ENCODE results near the gene ZNF341. TPM values are rescaled to one million over a fixed set of nuclear protein-coding genes. Genes with fewer than 3 reads are reported as not detected.
"Not testable (repeated sequence)": the region's sequence is repeated elsewhere in the genome, so short reads cannot be mapped to it uniquely, and the experiment has no call there.

ZNF341 gene
- total RNA-seq, 2 experiments from 2014 or later: 6.5 to 7.4 TPM

DNA sequence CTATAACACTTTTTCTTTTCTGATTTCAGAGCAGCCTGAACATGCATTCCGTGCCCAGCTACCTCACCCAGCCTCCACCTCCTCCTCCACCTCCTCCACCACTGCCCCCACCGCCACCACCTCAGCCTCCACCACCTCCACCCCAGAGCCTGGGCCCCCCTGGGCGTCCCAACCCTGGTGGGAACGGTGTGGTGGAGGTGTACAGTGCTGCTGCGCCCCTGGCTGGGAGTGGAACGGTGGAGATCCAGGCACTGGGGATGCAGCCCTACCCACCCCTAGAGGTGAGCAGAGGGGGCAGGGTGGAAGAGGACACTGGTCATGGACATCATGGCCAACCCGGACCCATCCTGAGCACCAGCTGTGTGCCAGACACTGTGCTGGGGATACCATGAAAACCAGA lies 21.3 kb downstream of the ZNF341 start:
- Mint-ChIP-seq H3K4me3 (no peak overlapping the region), H3K27me3 (no peaks in the 10 kb centered on the region), H3K4me1 (peaks cover 13% of the 10 kb centered on the region), H3K27ac (no peak overlapping the region), H3K9me3 (ENCODE audit: low read depth) (peaks cover 2% of the 10 kb centered on the region), H3K36me3 (peaks cover 36% of the 10 kb centered on the region)
- ATAC-seq (no peak), DNase-seq (no peak)
- CTCF ChIA-PET: interaction anchor here (0.8 to 1.2 kb wide), 2 partner anchors 20 to 162 kb away, joined by 3 to 7 read pairs; no protein-coding TSS in a partner anchor

DNA sequence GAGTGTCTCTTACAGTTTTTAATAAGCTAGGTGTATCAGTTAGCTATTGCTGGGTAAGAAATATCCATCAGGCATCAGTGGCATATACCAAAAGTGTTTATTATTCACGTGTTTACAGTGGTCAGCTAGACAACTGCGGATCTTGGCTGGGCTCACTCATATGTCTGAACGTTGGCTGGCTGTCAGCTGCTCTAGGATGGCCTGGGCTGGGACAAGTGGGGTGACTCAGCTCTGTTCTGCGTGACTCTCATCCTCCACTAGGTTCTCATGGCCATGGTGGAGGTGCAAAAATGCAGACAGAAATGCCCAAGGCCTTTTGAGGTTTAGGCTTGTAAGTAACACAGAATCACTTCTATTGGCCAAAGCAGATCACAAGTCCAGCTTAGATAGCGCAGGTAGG lies 22.0 kb downstream of the ZNF341 start:
- ATAC-seq (no peak), DNase-seq (no peak)
- Mint-ChIP-seq H3K36me3 (peaks cover 40% of the 10 kb centered on the region), H3K4me3 (no peak overlapping the region), H3K27ac (no peak overlapping the region), H3K4me1 (peaks cover 10% of the 10 kb centered on the region), H3K27me3 (no peaks in the 10 kb centered on the region), H3K9me3 (ENCODE audit: low read depth) (peaks cover 2% of the 10 kb centered on the region)
- CTCF ChIA-PET: interaction anchor here (0.8 to 1.2 kb wide), 2 partner anchors 21 to 162 kb away, joined by 3 to 7 read pairs; no protein-coding TSS in a partner anchor

DNA sequence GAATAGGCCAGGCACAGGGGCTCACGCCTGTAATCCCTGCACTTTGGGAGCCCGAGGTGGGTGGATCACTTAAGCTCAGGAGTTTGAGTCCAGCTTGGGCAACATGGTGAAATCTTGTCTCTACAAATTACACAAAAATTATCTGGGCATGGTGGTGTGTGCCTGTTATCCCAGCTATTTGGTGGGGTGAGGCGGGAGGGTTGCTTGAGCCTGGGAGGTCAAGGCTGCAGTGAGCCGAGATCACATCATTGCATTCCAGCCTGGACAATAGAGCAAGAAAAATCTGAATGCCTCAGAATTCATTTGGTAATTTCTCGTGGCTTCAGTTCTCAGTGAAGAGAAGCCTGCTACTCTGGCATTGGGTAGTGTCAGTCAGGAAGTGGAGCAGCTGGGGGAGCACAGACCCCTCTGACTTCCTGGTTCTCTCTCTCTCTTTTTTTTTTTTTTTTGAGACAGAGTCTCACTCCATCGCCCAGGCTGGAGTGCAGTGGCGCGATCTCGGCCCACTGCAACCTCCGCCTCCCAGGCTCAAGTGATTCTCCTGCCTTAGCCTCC lies 24.2 kb downstream of the ZNF341 start:
- Mint-ChIP-seq H3K4me1 (peaks cover 10% of the 10 kb centered on the region), H3K36me3 (peaks cover 40% of the 10 kb centered on the region), H3K27ac (peak overlapping the region; percentile 62)
- ATAC-seq: peak; percentile 63
- CTCF ChIA-PET: interaction anchor here (1.6 kb wide), 2 partner anchors 15 to 88 kb away, joined by 3 to 4 read pairs; no protein-coding TSS in a partner anchor
- H3K9me3 Mint-ChIP-seq (ENCODE audit: low read depth); H3K4me3 Mint-ChIP-seq; DNase-seq; H3K27me3 Mint-ChIP-seq: not testable (repeated sequence)

DNA sequence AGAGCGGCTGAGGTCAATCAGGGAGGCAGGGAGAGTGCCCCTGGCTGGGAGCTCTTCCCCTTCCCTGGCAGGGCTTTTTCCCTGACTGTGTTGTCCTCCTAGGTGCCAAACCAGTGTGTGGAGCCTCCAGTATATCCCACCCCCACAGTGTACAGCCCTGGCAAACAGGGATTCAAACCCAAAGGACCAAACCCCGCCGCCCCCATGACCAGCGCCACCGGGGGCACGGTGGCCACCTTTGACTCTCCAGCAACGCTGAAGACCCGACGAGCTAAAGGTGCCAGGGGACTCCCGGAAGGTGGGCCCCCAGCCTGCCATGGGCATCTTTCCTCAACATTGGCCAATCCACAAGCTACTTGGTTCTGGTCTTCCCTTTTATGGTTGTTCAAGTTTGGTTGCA lies 25.2 kb downstream of the ZNF341 start:
- Mint-ChIP-seq H3K27me3 (no peaks in the 10 kb centered on the region), H3K9me3 (ENCODE audit: low read depth) (peaks cover 2% of the 10 kb centered on the region), H3K27ac (no peak overlapping the region), H3K4me3 (no peak overlapping the region), H3K36me3 (peaks cover 43% of the 10 kb centered on the region), H3K4me1 (peaks cover 10% of the 10 kb centered on the region)
- ATAC-seq (no peak), DNase-seq (no peak)
- CTCF ChIA-PET: interaction anchor here (1.5 to 1.6 kb wide), 2 partner anchors 35 to 89 kb away, joined by 3 to 6 read pairs; no protein-coding TSS in a partner anchor

DNA sequence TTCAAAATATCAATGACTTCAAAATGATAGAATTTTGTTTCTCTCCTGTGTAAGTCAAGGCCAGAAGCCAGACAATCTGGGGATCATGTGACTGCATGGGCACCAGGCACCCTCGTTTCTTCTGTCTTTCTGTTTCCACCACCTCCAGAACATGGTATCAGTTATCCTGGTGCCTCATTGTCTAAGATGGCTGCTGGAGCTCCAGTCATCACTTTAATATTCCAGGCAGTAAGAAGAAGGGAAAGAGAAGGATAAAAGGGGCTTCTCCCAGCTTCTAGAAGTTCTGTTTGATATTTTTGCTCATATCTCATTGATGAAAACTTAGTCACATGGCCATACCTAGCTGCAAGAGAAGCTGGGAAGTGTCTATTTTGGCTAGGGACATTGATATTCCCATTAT lies 25.7 kb downstream of the ZNF341 start:
- CTCF ChIA-PET: interaction anchor here (1.5 to 1.6 kb wide), 2 partner anchors 35 to 89 kb away, joined by 3 to 6 read pairs; no protein-coding TSS in a partner anchor
- H3K4me1 Mint-ChIP-seq: peaks cover 10% of the 10 kb centered on the region
- no peaks in the 10 kb centered on the region for H3K27me3 Mint-ChIP-seq
- peaks cover 2% of the 10 kb centered on the region for H3K9me3 Mint-ChIP-seq (ENCODE audit: low read depth)
- ATAC-seq (no peak), DNase-seq (no peak)
- H3K27ac Mint-ChIP-seq: no peak overlapping the region
- H3K36me3 Mint-ChIP-seq: peaks cover 41% of the 10 kb centered on the region
- H3K4me3 Mint-ChIP-seq: no peak overlapping the region

DNA sequence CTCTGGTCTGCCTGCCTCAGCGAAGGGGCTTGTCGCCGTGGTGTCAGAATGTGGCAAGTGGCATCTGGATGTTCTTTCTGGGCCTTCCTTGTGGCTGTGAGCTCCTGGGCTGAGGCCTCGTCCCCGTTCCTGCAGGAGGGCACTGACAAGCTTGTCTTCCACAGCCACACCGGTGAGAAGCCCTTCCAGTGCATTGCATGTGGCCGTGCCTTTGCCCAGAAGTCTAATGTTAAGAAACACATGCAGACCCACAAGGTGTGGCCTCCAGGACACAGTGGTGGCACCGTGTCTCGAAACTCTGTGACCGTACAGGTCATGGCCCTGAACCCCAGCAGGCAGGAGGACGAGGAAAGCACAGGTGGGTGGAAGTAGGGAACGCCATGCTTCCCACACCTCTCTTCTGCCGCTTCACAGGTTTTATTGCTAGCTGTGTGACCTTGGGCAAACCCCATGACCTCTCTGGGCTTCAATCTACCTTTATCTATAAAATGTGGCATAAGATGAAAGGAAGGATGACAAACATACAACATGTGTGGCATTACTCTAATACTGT lies 30.0 kb downstream of the ZNF341 start:
- ATAC-seq: no peak

DNA sequence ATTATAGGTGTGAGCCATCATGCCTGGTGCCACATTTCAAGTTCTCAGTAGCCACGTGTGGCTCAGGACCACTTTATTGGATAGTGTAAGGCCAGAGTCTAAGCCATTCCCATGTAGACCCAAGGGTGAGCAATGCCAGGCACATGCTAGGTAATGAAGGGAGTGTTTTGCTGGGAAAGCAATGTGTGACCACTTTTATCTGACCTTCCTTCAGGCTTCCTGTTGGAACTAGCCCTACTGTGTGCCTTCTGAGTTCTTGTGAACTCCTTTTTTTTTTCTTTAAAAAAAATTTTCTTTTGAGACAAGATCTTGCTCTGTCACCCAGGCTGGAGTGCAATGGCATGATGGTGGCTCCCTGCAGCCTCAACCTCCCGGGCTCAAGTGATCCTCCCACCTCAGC lies 33.3 kb downstream of the ZNF341 start:
- no peak overlapping the region for H3K4me3 Mint-ChIP-seq
- H3K36me3 Mint-ChIP-seq: peaks cover 18% of the 10 kb centered on the region
- ATAC-seq: no peak
- DNase-seq: no peak
- CTCF ChIA-PET: no interaction called here
- no peaks in the 10 kb centered on the region for H3K27me3 Mint-ChIP-seq
- no peaks in the 10 kb centered on the region for H3K9me3 Mint-ChIP-seq (ENCODE audit: low read depth)
- no peak overlapping the region for H3K27ac Mint-ChIP-seq
- peaks cover 8% of the 10 kb centered on the region for H3K4me1 Mint-ChIP-seq

More for the DNA sequence above, 30.0 kb downstream of the ZNF341 start:
- CTCF ChIA-PET: no interaction called here
- DNase-seq: no peak
- Mint-ChIP-seq H3K27me3 (no peaks in the 10 kb centered on the region), H3K4me1 (no peaks in the 10 kb centered on the region), H3K36me3 (peaks cover 23% of the 10 kb centered on the region), H3K4me3 (no peak overlapping the region), H3K27ac (no peak overlapping the region), H3K9me3 (ENCODE audit: low read depth) (peaks cover 2% of the 10 kb centered on the region)

DNA sequence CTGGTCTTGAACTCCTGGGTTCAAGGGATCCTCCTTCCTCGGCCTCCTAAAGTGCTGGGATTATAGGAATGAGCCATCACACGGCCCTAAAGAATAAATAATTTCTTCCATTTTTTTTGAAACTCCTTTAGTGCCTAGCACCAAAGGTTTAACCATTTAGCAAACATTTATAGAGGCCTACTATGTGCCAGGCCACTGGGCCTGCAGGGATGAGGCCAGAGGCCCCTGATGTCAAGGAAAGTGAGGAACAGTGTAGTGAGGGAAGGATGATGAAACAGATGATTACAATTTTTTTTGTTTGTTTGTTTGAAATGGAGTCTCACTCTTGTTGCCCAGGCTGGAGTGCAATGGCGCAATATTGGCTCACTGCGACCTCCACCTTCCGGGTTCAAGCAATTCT lies 33.8 kb downstream of the ZNF341 start:
- peaks cover 8% of the 10 kb centered on the region for H3K4me1 Mint-ChIP-seq
- no peak for ATAC-seq
- H3K27ac Mint-ChIP-seq: no peak overlapping the region
- CTCF ChIA-PET: no interaction called here
- no peaks in the 10 kb centered on the region for H3K9me3 Mint-ChIP-seq (ENCODE audit: low read depth)
- DNase-seq: no peak
- peaks cover 18% of the 10 kb centered on the region for H3K36me3 Mint-ChIP-seq
- H3K4me3 Mint-ChIP-seq: no peak overlapping the region
- no peaks in the 10 kb centered on the region for H3K27me3 Mint-ChIP-seq

DNA sequence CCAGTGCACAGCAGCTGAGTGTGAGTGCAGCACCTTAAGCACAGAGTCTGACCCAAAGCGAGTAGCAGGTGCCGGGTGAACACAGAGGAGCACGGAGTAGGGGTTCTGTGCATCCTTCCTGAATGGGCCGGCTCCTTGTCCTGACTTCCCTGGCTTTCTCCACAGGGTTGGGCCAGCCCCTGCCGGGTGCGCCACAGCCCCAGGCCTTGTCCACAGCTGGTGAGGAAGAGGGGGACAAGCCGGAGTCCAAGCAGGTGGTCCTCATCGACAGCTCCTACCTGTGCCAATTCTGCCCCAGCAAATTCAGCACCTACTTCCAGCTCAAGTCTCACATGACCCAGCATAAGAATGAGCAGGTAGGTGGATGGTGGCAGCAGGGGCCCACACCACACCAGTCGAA lies 34.9 kb downstream of the ZNF341 start:
- no peak overlapping the region for H3K4me3 Mint-ChIP-seq
- DNase-seq: no peak
- H3K27me3 Mint-ChIP-seq: no peaks in the 10 kb centered on the region
- CTCF ChIA-PET: no interaction called here
- peaks cover 18% of the 10 kb centered on the region for H3K36me3 Mint-ChIP-seq
- peaks cover 8% of the 10 kb centered on the region for H3K4me1 Mint-ChIP-seq
- no peak for ATAC-seq
- H3K9me3 Mint-ChIP-seq (ENCODE audit: low read depth): no peaks in the 10 kb centered on the region
- H3K27ac Mint-ChIP-seq: no peak overlapping the region

DNA sequence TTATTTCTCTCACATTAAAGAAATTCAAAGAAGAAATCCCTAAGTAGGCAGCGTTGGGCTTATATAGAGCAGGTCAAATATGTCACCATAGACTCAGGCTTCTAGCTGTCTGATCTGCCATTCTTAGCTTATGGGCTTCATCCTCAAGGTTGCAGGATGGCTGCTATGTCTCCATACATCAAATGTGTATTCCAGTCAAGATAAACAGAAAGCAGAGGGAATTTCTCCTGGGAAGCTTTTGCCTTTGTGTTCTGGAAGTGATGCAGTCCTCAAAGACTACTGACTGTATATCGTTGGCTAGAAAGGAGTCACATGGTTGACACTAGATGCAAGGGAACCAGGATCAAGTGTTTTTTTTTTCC lies 36.0 kb downstream of the ZNF341 start:
- peaks cover 11% of the 10 kb centered on the region for H3K4me1 Mint-ChIP-seq
- no peak overlapping the region for H3K27ac Mint-ChIP-seq
- DNase-seq (no peak), ATAC-seq (no peak)
- no peaks in the 10 kb centered on the region for H3K9me3 Mint-ChIP-seq (ENCODE audit: low read depth)
- no peak overlapping the region for H3K4me3 Mint-ChIP-seq
- CTCF ChIA-PET: no interaction called here
- no peaks in the 10 kb centered on the region for H3K27me3 Mint-ChIP-seq
- H3K36me3 Mint-ChIP-seq: peaks cover 16% of the 10 kb centered on the region

DNA sequence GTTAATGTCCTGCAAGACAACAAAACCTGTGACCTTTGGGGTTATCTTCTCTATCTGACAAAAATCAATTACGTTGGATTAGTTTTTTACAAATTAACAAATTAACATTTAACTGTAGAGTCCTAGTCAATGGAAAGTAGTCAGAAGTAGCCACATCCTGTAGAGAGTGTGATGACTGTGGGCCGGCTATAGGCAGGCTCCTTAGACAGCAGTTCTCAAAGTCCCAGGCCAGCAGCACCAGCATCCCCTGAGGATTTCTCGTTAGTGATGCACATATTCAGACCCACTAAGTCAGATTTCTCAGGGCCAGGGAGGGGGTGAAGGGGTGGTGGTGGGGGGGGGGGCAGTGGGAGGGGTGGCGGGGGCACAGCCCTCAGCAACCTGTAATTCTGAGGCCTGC lies 37.2 kb downstream of the ZNF341 start:
- CTCF ChIA-PET: no interaction called here
- peaks cover 13% of the 10 kb centered on the region for H3K4me1 Mint-ChIP-seq
- DNase-seq (no peak), ATAC-seq (peak; percentile 69)
- H3K9me3 Mint-ChIP-seq (ENCODE audit: low read depth): no peaks in the 10 kb centered on the region
- H3K27ac Mint-ChIP-seq: no peak overlapping the region
- no peaks in the 10 kb centered on the region for H3K27me3 Mint-ChIP-seq
- peaks cover 16% of the 10 kb centered on the region for H3K36me3 Mint-ChIP-seq
- no peak overlapping the region for H3K4me3 Mint-ChIP-seq

DNA sequence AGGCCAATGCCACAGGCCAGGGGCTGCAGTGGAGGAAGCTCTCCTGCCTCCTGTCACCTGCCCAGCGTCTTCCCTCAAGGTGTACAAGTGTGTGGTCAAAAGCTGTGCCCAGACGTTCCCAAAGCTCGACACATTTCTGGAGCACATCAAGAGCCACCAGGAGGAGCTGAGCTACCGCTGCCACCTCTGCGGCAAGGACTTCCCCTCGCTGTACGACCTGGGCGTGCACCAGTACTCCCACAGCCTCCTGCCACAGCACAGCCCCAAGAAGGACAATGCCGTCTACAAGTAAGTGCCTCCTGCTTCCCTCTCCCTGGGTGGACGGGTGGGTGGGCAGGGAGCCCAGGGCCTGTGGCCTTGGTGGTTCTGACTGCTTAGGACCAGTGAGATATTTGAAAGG lies 38.2 kb downstream of the ZNF341 start:
- CTCF ChIA-PET: no interaction called here
- Mint-ChIP-seq H3K9me3 (ENCODE audit: low read depth) (no peaks in the 10 kb centered on the region), H3K36me3 (peaks cover 18% of the 10 kb centered on the region), H3K4me1 (peaks cover 17% of the 10 kb centered on the region), H3K27me3 (no peaks in the 10 kb centered on the region), H3K4me3 (no peak overlapping the region), H3K27ac (no peak overlapping the region)
- DNase-seq: no peak
- no peak for ATAC-seq

DNA sequence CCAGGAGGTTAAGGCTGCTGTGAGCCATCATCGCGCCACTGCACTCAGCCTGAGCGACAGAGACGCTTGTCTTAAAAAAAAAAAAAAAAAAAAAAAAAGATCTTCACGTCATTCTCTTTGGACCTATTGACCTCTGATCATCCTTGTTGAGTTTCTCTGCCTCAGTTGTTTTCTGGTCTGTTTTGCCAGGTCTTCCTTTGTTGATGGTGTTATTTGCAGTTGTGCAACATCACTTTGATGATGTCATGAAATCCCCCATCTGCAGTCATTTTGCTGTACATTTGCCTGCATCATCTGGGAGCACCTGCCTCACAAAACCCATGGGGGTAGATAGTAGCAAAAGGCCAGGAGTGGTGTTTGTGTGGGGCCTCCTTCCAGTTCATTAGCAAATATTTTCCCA lies 40.1 kb downstream of the ZNF341 start:
- CTCF ChIA-PET: no interaction called here
- Mint-ChIP-seq H3K27ac (no peak overlapping the region), H3K36me3 (peaks cover 17% of the 10 kb centered on the region), H3K4me1 (peaks cover 17% of the 10 kb centered on the region), H3K4me3 (no peak overlapping the region), H3K9me3 (ENCODE audit: low read depth) (no peaks in the 10 kb centered on the region), H3K27me3 (no peaks in the 10 kb centered on the region)
- ATAC-seq (no peak), DNase-seq (no peak)

DNA sequence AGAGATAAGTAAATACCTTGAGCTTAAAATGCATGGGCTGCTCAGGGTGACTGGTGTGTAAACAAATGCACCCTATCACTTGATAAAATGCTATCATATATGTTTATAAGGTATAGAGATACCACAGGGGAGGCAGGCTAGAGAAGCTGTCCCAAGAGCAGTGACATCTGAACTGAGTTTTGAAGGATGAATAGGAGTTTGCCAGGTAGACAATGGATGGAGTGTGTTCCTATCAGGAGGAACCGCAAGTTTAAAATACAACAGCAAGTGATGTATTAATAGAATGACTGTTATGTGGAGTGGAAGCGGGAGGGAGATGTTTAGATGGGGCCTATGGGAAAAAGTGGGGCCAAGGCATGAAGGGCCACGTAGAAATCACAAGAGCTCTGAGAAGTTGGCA lies 40.6 kb downstream of the ZNF341 start:
- Mint-ChIP-seq H3K4me3 (no peak overlapping the region), H3K36me3 (peaks cover 13% of the 10 kb centered on the region), H3K9me3 (ENCODE audit: low read depth) (no peaks in the 10 kb centered on the region), H3K27ac (peak overlapping the region; percentile 45), H3K4me1 (peaks cover 17% of the 10 kb centered on the region), H3K27me3 (no peaks in the 10 kb centered on the region)
- CTCF ChIA-PET: no interaction called here
- ATAC-seq (no peak), DNase-seq (no peak)
